ENCODE data around the gene JAG1.

GRCh38 chr20:10613911-10614310 is 59.9 kb downstream of the JAG1 start:
- no peak for TF ChIP-seq EZH2 (IDR thresholded peaks at IDR 0.05; ENCODE audit: borderline replicate concordance, low read depth, low read length, severe bottlenecking)
- no peak for TF ChIP-seq CTCF (IDR thresholded peaks at IDR 0.05; ENCODE audit: borderline replicate concordance, extremely low read depth, low read length, poor library complexity, severe bottlenecking)
